ENCODE results near the gene SLIT3. TPM values are rescaled to one million over a fixed set of nuclear protein-coding genes. Genes with fewer than 3 reads are reported as not detected.
A peak's percentile ranks its signal among the peaks of the same experiment; 100 is the strongest.

SLIT3 gene
- total and polyA plus RNA-seq, 2 donors from 2014 or later, result 14.5 to 54.1 TPM

DNA sequence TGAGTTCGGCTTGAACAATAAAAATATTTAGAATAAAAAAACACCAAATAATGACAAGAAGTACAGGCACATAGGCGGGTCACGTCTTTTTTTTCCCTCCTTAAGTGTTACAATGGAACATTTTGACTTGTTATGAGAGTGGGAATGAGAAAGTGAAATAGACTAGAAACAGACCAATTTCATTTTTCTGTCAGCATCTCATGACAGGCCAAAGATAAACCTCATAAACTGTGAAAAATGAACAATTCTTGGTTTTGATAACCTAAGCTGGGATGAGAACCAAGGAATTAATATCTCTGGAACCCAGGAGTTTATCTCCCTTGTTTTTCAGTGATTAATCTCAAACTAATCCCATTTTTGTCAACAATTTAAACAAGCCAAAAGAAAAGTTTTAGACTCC lies 299.5 kb downstream of the SLIT3 start:
- no peaks in the 10 kb centered on the region for H3K36me3 ChIP-seq (ENCODE audit: control insufficient read depth in 2 of 3, insufficient read depth in 3 of 3, low read length in 3 of 3)
- H3K9ac ChIP-seq (ENCODE audit: low read length in 3 of 3), result no peak overlapping the region
- intact Hi-C loops (cut with DNase I), result no loop called here
- FAIRE-seq (no peak), DNase-seq (no peak)
- no peak overlapping the region for H3K4me3 ChIP-seq (ENCODE audit: low read length in 3 of 3)
- H3K9me3 ChIP-seq (ENCODE audit: control insufficient read depth in 2 of 3, insufficient read depth in 1 of 3, low read length in 3 of 3), result no peaks in the 10 kb centered on the region
- H3K4me1 ChIP-seq (ENCODE audit: control insufficient read depth in 2 of 3, insufficient read depth in 2 of 3, low read depth in 1 of 3, low read length in 3 of 3), result peaks cover 5 to 14% (median 6%) of the 10 kb centered on the region in 3 donors
- H3K27ac ChIP-seq (ENCODE audit: low read depth in 2 of 2, low read length in 2 of 2), result no peak overlapping the region
- H3K27me3 ChIP-seq (ENCODE audit: control insufficient read depth, insufficient read depth, low read length), result no peaks in the 10 kb centered on the region
- TF ChIP-seq, protein P1, sequence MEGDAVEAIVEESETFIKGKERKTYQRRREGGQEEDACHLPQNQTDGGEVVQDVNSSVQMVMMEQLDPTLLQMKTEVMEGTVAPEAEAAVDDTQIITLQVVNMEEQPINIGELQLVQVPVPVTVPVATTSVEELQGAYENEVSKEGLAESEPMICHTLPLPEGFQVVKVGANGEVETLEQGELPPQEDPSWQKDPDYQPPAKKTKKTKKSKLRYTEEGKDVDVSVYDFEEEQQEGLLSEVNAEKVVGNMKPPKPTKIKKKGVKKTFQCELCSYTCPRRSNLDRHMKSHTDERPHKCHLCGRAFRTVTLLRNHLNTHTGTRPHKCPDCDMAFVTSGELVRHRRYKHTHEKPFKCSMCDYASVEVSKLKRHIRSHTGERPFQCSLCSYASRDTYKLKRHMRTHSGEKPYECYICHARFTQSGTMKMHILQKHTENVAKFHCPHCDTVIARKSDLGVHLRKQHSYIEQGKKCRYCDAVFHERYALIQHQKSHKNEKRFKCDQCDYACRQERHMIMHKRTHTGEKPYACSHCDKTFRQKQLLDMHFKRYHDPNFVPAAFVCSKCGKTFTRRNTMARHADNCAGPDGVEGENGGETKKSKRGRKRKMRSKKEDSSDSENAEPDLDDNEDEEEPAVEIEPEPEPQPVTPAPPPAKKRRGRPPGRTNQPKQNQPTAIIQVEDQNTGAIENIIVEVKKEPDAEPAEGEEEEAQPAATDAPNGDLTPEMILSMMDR (IDR thresholded peaks at IDR 0.05; ENCODE audit: borderline replicate concordance, extremely low read depth, insufficient read depth), result no peak

DNA sequence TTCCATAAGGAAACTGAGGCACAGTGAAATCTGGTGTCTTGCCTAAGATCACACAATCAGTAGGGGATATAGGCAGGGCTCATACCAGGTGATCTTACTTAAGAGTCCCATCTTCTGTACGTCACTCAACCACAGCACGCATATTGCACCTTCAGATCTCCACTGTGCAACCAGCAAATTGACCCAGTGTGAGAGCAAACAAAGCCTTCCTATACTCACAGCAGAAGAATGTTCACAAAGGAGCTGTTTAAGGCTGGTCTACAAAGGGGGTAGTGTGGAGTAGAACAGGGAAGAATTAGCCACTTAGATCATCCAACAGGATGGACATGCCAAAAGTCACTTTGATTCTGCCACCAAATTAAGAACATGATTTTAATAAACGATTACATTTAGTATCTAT lies 305.9 kb downstream of the SLIT3 start:
- FAIRE-seq, result no peak
- Histone ChIP-seq H3K27me3 (ENCODE audit: control insufficient read depth, insufficient read depth, low read length) (no peaks in the 10 kb centered on the region), H3K4me3 (ENCODE audit: low read length in 3 of 3) (no peak overlapping the region), H3K9ac (ENCODE audit: low read length in 3 of 3) (no peak overlapping the region), H3K36me3 (ENCODE audit: control insufficient read depth in 2 of 3, insufficient read depth in 3 of 3, low read length in 3 of 3) (no peaks in the 10 kb centered on the region), H3K4me1 (ENCODE audit: control insufficient read depth in 2 of 3, insufficient read depth in 2 of 3, low read depth in 1 of 3, low read length in 3 of 3) (no peaks in the 10 kb centered on the region), H3K27ac (ENCODE audit: low read depth in 2 of 2, low read length in 2 of 2) (no peak overlapping the region), H3K9me3 (ENCODE audit: control insufficient read depth in 2 of 3, insufficient read depth in 1 of 3, low read length in 3 of 3) (no peaks in the 10 kb centered on the region)
- intact Hi-C loops (cut with DNase I), result no loop called here
- DNase-seq, result no peak
- TF ChIP-seq, protein P1 (IDR thresholded peaks at IDR 0.05; ENCODE audit: borderline replicate concordance, extremely low read depth, insufficient read depth), result no peak

DNA sequence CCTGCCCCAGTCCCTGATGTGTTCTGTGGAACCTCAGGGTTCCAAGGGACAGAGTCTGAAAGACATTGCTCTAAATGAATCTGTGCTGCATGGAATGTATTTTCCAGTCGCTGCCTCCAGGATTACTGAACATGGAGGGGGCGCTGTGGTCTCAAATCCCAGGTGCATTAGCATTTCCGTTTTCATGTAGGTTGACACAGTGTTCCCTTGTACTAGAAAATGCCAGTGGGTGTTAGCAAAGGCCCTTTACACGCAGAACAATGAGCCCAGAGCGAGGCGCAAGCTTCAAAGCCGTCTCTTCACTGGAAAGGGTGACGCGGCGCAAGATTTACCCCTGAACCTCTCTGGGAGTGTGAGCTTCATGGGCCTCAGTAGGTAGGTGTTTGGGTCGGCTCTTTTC lies 308.3 kb downstream of the SLIT3 start:
- H3K9ac ChIP-seq (ENCODE audit: low read length in 3 of 3), result no peak overlapping the region
- DNase-seq (peak in 4 of 5 donors; percentile 61 to 77 (median 71)), FAIRE-seq (no peak)
- intact Hi-C loops (cut with DNase I), result no loop called here
- H3K27me3 ChIP-seq (ENCODE audit: control insufficient read depth, insufficient read depth, low read length), result no peaks in the 10 kb centered on the region
- H3K36me3 ChIP-seq (ENCODE audit: control insufficient read depth in 2 of 3, insufficient read depth in 3 of 3, low read length in 3 of 3), result no peaks in the 10 kb centered on the region
- TF ChIP-seq, protein P1 (IDR thresholded peaks at IDR 0.05; ENCODE audit: borderline replicate concordance, extremely low read depth, insufficient read depth), result peak; percentile 1
- no peak overlapping the region for H3K4me3 ChIP-seq (ENCODE audit: low read length in 3 of 3)
- H3K27ac ChIP-seq (ENCODE audit: low read depth in 2 of 2, low read length in 2 of 2), result no peak overlapping the region
- no peaks in the 10 kb centered on the region for H3K4me1 ChIP-seq (ENCODE audit: control insufficient read depth in 2 of 3, insufficient read depth in 2 of 3, low read depth in 1 of 3, low read length in 3 of 3)
- no peaks in the 10 kb centered on the region for H3K9me3 ChIP-seq (ENCODE audit: control insufficient read depth in 2 of 3, insufficient read depth in 1 of 3, low read length in 3 of 3)

DNA sequence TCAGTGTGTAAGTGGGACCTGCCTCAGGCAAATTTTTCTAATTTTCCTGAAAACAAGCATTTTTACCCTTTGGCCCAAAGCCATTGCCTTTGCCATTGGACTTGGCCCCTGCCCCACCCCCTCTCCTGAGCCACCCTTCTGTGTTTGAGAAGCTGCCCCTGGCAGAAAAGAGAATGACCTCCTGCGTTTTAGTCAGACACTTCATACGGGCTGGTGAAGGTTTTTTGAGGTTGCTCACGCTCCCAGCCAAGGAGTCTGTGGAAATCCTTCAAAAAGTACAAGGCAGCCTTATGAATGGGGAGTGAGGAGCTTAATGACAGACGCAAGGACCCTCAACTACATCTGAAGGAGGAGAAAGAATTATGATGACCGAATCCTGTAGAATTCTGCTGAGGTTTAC lies 308.9 kb downstream of the SLIT3 start:
- no peaks in the 10 kb centered on the region for H3K4me1 ChIP-seq (ENCODE audit: control insufficient read depth in 2 of 3, insufficient read depth in 2 of 3, low read depth in 1 of 3, low read length in 3 of 3)
- no peak overlapping the region for H3K4me3 ChIP-seq (ENCODE audit: low read length in 3 of 3)
- H3K27ac ChIP-seq (ENCODE audit: low read depth in 2 of 2, low read length in 2 of 2), result no peak overlapping the region
- FAIRE-seq, result no peak
- intact Hi-C loops (cut with DNase I), result no loop called here
- H3K27me3 ChIP-seq (ENCODE audit: control insufficient read depth, insufficient read depth, low read length), result no peaks in the 10 kb centered on the region
- TF ChIP-seq, protein P1 (IDR thresholded peaks at IDR 0.05; ENCODE audit: borderline replicate concordance, extremely low read depth, insufficient read depth), result no peak
- H3K9me3 ChIP-seq (ENCODE audit: control insufficient read depth in 2 of 3, insufficient read depth in 1 of 3, low read length in 3 of 3), result no peaks in the 10 kb centered on the region
- H3K9ac ChIP-seq (ENCODE audit: low read length in 3 of 3), result no peak overlapping the region
- DNase-seq, result no peak
- no peaks in the 10 kb centered on the region for H3K36me3 ChIP-seq (ENCODE audit: control insufficient read depth in 2 of 3, insufficient read depth in 3 of 3, low read length in 3 of 3)
